Measurements from ENCODE around the gene UBE4B. TPM values are rescaled to one million over a fixed set of nuclear protein-coding genes. Genes with fewer than 3 reads are reported as not detected.
A peak's percentile ranks its signal among the peaks of the same experiment; 100 is the strongest.

Gene UBE4B
- total and polyA plus RNA-seq, 2 of the 13 experiments (the other 11 are each of a cell fraction or from before 2014, with no cell fraction given): 15.2 to 24.8 TPM

DNA sequence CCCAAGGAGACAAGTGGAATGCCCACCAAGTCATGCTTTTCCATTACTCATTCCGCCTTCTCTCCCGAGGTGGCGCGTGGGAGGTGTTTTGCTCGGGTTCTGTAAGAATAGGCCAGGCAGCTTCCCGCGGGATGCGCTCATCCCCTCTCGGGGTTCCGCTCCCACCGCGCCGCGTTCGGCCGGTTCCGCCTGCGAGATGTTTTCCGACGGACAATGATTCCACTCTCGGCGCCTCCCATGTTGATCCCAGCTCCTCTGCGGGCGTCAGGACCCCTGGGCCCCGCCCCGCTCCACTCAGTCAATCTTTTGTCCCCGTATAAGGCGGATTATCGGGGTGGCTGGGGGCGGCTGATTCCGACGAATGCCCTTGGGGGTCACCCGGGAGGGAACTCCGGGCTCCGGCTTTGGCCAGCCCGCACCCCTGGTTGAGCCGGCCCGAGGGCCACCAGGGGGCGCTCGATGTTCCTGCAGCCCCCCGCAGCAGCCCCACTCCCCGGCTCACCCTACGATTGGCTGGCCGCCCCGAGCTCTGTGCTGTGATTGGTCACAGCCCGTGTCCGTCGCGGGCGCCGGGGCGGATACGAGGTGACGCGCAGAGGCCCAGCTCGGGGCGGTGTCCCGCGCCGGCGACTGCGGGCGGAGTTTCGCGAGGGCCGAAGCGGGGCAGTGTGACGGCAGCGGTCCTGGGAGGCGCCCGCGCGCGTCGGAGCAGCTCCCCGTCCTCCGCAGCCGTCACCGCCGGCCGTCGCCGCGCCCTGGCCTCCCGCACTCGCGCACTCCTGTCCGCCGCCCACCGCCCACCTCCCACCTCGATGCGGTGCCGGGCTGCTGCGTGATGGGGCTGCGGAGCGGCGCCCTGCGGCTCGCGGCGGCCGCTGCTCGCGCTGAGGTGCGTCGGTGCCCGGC is 177.4 kb downstream of the UBE4B start, which contains the start of gene KIF1B (continued):
- TF ChIP-seq MEF2D (CRISPR knock-in tag; IDR thresholded peaks at IDR 0.05): 0 out of 2 replicates have a peak, but pooled peaks have one; percentile 37
- no peak for TF ChIP-seq ZNF101 (CRISPR knock-in tag; IDR thresholded peaks at IDR 0.05; ENCODE audit: borderline replicate concordance, low read depth)
- 0 out of 2 replicates have a peak, but pooled peaks have one; percentile 82 for TF ChIP-seq ZNF333 (CRISPR knock-in tag; IDR thresholded peaks at IDR 0.05; ENCODE audit: borderline replicate concordance)
- TF ChIP-seq MTF2 (CRISPR knock-in tag; IDR thresholded peaks at IDR 0.05; ENCODE audit: borderline replicate concordance): peak; percentile 73; the same call in 1 of the 2 replicates
- TF ChIP-seq KLF12 (CRISPR knock-in tag; IDR thresholded peaks at IDR 0.05; ENCODE audit: borderline replicate concordance): peak; percentile 87; the same call in 1 of the 2 replicates
- no peak for TF ChIP-seq NFE2L2 (IDR thresholded peaks at IDR 0.05; ENCODE audit: low read length)
- 0 out of 2 replicates have a peak, but pooled peaks have one; percentile 66 for TF ChIP-seq ZNF891 (CRISPR knock-in tag; IDR thresholded peaks at IDR 0.05)
- peak; percentile 80 for TF ChIP-seq HNRNPLL (IDR thresholded peaks at IDR 0.05; ENCODE audit: low read depth, low read length, poor library complexity, severe bottlenecking)
- no peak for TF ChIP-seq FOXM1 (CRISPR knock-in tag; IDR thresholded peaks at IDR 0.05)
- peak; percentile 89 for TF ChIP-seq ZNF263 (CRISPR knock-in tag; IDR thresholded peaks at IDR 0.05)
- 0 out of 2 replicates have a peak, but pooled peaks have one; percentile 27 for TF ChIP-seq RARA (CRISPR knock-in tag; IDR thresholded peaks at IDR 0.05)
- peak; percentile 78 for TF ChIP-seq PHF8 (CRISPR knock-in tag; IDR thresholded peaks at IDR 0.05)
- TF ChIP-seq AGO1 (IDR thresholded peaks at IDR 0.05; ENCODE audit: low read depth, low read length, poor library complexity, severe bottlenecking): no peak
- no peak; the same call in 1 of the 2 replicates for TF ChIP-seq LBX2 (CRISPR knock-in tag; IDR thresholded peaks at IDR 0.05; ENCODE audit: borderline replicate concordance)
- 0 out of 2 replicates have a peak, but pooled peaks have one; percentile 49 for TF ChIP-seq ZSCAN31 (CRISPR knock-in tag; IDR thresholded peaks at IDR 0.05; ENCODE audit: low read depth)
- no peak for TF ChIP-seq ZNF644 (CRISPR knock-in tag; IDR thresholded peaks at IDR 0.05; ENCODE audit: low read depth)
- no peak for TF ChIP-seq PCBP2 (optimal IDR thresholded peaks at IDR 0.05; ENCODE audit: low read depth, low read length, poor library complexity, severe bottlenecking)
- TF ChIP-seq ZNF790 (CRISPR knock-in tag; IDR thresholded peaks at IDR 0.05; ENCODE audit: borderline replicate concordance): no peak; the same call in 1 of the 2 replicates
- TF ChIP-seq SRSF4 (IDR thresholded peaks at IDR 0.05; ENCODE audit: low read depth, low read length, poor library complexity, severe bottlenecking): no peak
- no peak for TF ChIP-seq ZBTB1 (CRISPR knock-in tag; IDR thresholded peaks at IDR 0.05; ENCODE audit: borderline replicate concordance)
- TF ChIP-seq ZNF296 (CRISPR knock-in tag; conservative IDR thresholded peaks at IDR 0.05): no peak
- TF ChIP-seq MIER2 (CRISPR knock-in tag; IDR thresholded peaks at IDR 0.05): no peak
- TF ChIP-seq RCOR2 (CRISPR knock-in tag; IDR thresholded peaks at IDR 0.05): no peak; the same call in 1 of the 2 replicates
- TF ChIP-seq, protein P1, sequence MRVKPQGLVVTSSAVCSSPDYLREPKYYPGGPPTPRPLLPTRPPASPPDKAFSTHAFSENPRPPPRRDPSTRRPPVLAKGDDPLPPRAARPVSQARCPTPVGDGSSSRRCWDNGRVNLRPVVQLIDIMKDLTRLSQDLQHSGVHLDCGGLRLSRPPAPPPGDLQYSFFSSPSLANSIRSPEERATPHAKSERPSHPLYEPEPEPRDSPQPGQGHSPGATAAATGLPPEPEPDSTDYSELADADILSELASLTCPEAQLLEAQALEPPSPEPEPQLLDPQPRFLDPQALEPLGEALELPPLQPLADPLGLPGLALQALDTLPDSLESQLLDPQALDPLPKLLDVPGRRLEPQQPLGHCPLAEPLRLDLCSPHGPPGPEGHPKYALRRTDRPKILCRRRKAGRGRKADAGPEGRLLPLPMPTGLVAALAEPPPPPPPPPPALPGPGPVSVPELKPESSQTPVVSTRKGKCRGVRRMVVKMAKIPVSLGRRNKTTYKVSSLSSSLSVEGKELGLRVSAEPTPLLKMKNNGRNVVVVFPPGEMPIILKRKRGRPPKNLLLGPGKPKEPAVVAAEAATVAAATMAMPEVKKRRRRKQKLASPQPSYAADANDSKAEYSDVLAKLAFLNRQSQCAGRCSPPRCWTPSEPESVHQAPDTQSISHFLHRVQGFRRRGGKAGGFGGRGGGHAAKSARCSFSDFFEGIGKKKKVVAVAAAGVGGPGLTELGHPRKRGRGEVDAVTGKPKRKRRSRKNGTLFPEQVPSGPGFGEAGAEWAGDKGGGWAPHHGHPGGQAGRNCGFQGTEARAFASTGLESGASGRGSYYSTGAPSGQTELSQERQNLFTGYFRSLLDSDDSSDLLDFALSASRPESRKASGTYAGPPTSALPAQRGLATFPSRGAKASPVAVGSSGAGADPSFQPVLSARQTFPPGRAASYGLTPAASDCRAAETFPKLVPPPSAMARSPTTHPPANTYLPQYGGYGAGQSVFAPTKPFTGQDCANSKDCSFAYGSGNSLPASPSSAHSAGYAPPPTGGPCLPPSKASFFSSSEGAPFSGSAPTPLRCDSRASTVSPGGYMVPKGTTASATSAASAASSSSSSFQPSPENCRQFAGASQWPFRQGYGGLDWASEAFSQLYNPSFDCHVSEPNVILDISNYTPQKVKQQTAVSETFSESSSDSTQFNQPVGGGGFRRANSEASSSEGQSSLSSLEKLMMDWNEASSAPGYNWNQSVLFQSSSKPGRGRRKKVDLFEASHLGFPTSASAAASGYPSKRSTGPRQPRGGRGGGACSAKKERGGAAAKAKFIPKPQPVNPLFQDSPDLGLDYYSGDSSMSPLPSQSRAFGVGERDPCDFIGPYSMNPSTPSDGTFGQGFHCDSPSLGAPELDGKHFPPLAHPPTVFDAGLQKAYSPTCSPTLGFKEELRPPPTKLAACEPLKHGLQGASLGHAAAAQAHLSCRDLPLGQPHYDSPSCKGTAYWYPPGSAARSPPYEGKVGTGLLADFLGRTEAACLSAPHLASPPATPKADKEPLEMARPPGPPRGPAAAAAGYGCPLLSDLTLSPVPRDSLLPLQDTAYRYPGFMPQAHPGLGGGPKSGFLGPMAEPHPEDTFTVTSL (CRISPR knock-in tag; IDR thresholded peaks at IDR 0.05; ENCODE audit: borderline replicate concordance): peak; percentile 36; the same call in 1 of the 2 replicates

Data from HepG2 (cell line).